Embryonic facial prominence (tissue), 1 donor: Measurements from ENCODE around the gene CNPY1.

Experiments
- DNase-seq: peaks from one replicate; pipeline ENCODE4 v3.0.0-alpha.2; 2016; ENCODE audit errors: extremely low spot score

The CNPY1 gene

GRCh38 chr7:155455132-155455693 lies 91.1 kb downstream of the CNPY1 start:
- no peak for DNase-seq

DNA sequence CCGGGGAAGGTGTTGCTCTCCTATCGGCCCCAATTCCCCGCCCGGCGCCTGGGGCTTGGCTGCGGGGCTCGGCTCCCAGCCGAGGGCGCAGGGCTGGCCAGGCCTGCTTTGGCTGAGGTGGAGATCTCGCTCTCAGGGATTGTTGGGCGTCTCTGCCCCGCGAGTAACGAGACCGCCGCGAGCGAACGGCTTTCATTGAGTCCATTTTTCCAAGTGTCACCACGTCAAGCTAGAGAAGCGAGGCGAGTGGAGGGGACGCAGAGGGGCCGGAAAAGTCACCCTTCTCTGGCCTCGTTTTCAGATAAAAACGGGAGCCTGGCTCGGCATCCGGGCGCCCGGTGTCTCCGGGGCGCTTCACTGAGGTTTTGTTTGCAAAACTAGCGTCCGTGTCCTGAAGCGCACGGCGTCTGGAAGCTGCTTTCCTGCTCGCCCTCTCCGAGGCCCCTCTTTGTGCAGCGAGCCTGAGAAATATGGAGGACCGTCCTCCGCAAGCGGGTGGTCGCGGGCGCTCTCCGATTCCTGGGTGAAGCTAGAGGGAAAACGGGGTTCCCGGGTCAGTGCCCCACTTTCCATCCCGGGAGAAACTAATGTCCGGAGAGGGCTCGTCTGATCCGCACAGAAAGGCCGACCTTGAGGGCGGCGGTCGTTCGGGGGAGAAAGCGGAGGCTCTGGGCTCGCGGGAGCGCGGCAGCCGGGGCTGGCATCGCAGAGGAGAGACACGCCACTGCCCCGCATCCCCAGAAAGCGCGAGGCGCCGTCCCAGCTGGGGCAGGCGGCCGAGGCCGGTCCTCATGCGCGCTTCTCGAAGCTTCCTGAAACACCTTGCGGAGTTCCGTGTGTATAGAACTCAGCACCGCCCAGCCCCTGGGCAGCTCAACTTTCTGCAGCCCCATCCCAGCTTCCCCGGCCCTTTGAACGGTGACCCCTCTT lies 91.9 kb downstream of the CNPY1 start:
- DNase-seq, result no peak

- no peak for DNase-seq
Measured at GRCh38 chr7:155453296-155454182, 92.8 kb downstream of the CNPY1 start.

GRCh38 chr7:155452505-155453295 lies 93.7 kb downstream of the CNPY1 start:
- DNase-seq, result no peak

- DNase-seq, result no peak
Measured at GRCh38 chr7:155451840-155452239, 94.5 kb downstream of the CNPY1 start.
